ENCODE data around the gene RELA.
"Not testable (repeated sequence)": the region's sequence is repeated elsewhere in the genome, so short reads cannot be mapped to it uniquely, and the experiment has no call there.

RELA gene

DNA sequence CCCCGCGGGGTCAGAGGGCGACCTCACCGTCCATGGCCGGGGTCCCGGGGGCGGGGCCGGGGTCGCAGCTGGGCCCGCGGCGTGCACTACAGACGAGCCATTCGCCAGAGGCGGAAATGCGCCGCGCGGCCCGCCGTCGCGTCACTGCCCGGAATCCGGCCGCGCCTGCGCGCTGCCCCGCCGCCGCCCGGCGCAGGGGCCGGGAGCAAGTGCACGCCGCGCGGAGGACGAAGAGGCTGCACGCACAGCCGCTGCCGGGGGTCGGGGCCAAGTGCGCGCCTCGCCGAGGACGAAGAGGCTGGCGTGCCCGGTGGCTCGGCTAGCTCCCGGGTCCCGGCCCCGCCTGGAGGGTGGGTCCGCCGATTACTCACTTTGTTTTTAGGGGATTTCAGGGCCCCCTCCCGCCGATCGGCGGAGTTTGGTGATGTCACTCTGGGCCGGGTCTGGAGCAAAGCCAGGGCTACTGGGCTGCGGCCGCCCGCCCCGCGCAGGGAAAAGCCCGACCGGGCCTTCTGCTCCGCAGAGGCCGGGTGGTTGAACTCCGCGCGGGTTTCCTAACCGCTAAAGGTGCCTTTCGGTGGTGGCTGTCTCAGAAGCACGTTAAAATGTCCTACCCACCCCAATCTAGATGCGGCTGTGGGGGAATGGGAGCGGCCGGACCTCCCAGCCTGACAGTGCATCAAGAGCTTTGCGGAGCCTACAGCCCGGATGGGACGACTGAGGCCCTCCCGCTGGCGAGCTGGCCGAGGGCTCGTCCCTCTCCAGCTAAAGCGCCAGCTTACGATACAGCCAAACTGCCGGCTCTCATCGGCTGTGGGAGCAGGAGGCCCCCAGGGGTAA is at the start of gene RELA:
Gene RELA (minus strand): TSS at position 118 of the 840 bp plus-strand sequence. CDS start 84 bp downstream, at position 34.
- in situ Hi-C loops (cut with HindIII; ENCODE audit: low pct_ligation_motif_present, low pct_unique_long_range_greater_than_20kb, low sequenced_read_pairs): no loop called here

GRCh38 chr11:65711785-65712632 is 49.3 kb upstream of the RELA start, which contains the start of gene KAT5:
Gene KAT5 (plus strand): TSS chr11:65712252. CDS start chr11:65712268, 16 bp downstream.
- peak; percentile 96 for DNase-seq
- in situ Hi-C loops (cut with HindIII; ENCODE audit: low pct_ligation_motif_present, low pct_unique_long_range_greater_than_20kb, low sequenced_read_pairs): no loop called here

More for the DNA sequence above, at the start of gene RELA:
- peak; percentile 89 for DNase-seq

- no peak for DNase-seq
- in situ Hi-C loops (cut with HindIII; ENCODE audit: low pct_ligation_motif_present, low pct_unique_long_range_greater_than_20kb, low sequenced_read_pairs): no loop called here
Observed at GRCh38 chr11:65710421-65710820, 47.7 kb upstream of the RELA start.

DNA sequence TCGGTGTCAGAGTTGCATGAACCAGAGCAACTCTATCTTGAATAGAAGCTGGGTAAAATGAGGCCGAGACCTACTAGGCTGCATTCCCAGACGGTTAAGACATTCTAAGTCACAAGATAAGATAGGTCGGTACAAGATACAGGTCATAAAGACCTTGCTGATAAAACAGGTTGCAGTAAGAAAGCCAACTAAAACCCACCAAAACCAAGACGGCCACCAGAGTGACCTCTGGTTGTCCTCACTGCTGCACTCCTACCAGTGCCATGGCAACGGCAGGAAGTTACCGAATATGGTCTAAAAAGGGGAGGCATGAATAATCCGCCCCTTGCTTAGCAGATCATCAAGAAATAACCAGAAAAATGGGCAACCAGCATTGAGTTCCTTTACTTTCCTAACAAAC is 46.9 kb upstream of the RELA start:
- in situ Hi-C loops (cut with HindIII; ENCODE audit: low pct_ligation_motif_present, low pct_unique_long_range_greater_than_20kb, low sequenced_read_pairs): no loop called here
- DNase-seq: no peak

DNA sequence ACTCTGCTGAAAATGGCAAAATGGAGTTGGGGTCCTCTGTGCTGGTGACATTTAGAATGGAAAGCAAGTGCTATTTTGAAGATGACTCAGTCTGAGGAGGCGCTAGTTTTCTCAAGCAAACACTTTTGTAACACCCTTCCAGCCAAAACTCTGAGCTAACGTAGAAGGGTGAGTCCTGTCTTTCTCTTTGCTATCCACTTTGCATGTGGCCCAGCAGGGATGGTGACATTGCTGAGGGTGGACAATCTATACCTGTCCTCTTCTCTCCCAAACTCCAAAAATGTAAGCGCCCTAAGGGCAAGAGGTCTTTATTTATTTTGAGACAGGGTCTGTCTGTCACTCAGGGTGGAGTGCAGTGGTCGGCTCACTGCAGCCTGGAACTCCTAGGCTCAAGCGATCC is 45.7 kb upstream of the RELA start:
- in situ Hi-C loops (cut with HindIII; ENCODE audit: low pct_ligation_motif_present, low pct_unique_long_range_greater_than_20kb, low sequenced_read_pairs): no loop called here
- DNase-seq: no peak

DNA sequence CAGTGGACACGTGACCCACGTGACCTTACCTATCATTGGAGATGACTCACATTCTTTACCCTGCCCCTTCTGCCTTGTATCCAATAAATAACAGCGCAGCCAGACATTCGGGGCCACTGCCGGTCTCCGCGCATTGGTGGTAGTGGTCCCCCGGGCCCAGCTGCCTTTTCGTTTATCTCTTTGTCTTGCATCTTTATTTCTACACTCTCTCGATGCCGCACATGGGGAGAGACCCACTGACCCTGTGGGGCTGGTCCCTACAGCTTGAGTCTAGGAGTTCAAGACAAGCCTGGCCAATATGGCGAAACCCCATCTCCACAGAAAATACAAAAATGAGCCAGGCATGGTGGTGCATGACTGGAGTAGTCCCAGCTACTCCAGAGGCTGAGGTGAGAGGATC is 44.3 kb upstream of the RELA start:
- in situ Hi-C loops (cut with HindIII; ENCODE audit: low pct_ligation_motif_present, low pct_unique_long_range_greater_than_20kb, low sequenced_read_pairs); DNase-seq: not testable (repeated sequence)

- in situ Hi-C loops (cut with HindIII; ENCODE audit: low pct_ligation_motif_present, low pct_unique_long_range_greater_than_20kb, low sequenced_read_pairs): not testable (repeated sequence)
- DNase-seq: peak; percentile 38
Observed at GRCh38 chr11:65706303-65706763, 43.6 kb upstream of the RELA start.

DNA sequence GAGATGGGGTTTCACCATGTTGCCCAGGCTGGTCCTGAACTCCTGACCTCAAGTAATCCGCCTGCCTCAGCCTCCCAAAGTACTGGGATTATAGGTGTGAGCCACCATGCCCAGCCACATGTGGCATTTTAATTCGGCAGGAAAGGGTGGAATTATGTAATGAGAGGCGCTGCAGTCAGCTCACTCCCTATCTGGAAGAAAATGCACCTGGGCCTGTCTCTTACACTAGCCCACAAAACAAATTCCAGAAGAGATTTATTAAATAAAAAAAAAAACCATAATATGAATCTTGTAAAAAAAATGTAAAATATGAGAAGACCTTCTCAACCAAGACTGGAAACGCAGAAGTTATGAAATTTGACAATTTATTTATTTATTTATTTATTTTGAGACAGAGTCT is 41.1 kb upstream of the RELA start:
- no peak for DNase-seq
- in situ Hi-C loops (cut with HindIII; ENCODE audit: low pct_ligation_motif_present, low pct_unique_long_range_greater_than_20kb, low sequenced_read_pairs): no loop called here

DNA sequence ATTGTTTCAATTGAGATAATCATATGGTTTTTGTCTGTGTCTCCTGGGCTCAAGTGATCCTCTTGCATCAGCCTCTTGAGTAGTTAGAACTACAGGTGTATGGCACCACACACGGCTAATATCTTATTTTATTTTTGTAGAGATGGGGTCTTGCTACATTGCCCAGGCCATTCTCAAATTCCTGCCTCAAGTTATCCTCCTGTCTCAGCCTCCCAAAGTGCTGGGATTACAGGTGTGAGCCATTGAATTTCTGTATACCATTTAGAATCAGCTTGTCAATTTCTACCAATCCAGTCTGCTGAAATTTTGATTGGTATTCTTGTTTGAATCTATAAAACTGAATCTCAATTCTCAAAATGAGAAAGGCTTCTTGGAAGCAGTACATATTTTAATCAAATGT is 39.0 kb upstream of the RELA start:
- in situ Hi-C loops (cut with HindIII; ENCODE audit: low pct_ligation_motif_present, low pct_unique_long_range_greater_than_20kb, low sequenced_read_pairs): no loop called here
- no peak for DNase-seq

- no peak for DNase-seq
- in situ Hi-C loops (cut with HindIII; ENCODE audit: low pct_ligation_motif_present, low pct_unique_long_range_greater_than_20kb, low sequenced_read_pairs): no loop called here
Observed at GRCh38 chr11:65700399-65700798, 37.7 kb upstream of the RELA start.

DNA sequence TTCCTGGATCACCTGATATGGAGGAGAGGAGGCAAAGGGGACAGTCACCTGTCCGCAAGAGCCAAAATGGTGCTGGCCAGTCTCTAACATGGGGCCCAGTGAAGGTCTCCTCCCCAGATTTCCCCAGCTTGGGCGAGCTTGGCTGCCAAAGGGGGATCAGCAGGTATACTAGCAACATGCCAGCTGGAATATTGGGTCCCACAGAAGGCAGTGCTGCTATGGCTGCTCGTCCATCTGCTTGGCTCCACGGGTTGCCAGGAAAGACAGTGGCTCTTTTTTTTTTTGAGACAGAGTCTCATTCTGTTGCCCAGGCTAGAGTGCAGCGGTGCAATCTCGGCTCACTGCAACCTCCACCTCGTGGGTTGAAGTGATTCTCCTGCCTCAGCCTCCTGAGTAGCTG is 36.6 kb upstream of the RELA start:
- in situ Hi-C loops (cut with HindIII; ENCODE audit: low pct_ligation_motif_present, low pct_unique_long_range_greater_than_20kb, low sequenced_read_pairs): no loop called here
- no peak for DNase-seq

DNA sequence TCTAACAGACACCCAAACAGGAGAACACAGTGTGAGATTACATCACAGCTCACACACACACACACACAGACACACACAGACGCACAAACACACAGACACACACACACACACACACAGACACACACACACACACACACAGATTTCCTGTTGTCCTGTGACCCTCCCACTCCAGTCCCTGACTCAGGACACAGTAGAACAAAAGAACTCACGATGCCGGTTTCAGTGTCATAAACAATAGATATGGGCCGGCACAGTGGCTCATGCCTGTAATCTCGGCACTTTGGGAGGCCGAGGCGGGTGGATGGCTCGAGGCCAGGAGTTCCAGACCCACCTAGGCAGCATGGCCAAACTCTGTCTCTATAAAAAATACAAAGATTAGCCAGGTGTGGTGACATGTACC is 35.5 kb upstream of the RELA start:
- in situ Hi-C loops (cut with HindIII; ENCODE audit: low pct_ligation_motif_present, low pct_unique_long_range_greater_than_20kb, low sequenced_read_pairs): no loop called here

GRCh38 chr11:65696802-65697552 is 34.3 kb upstream of the RELA start:
- DNase-seq: no peak
- in situ Hi-C loops (cut with HindIII; ENCODE audit: low pct_ligation_motif_present, low pct_unique_long_range_greater_than_20kb, low sequenced_read_pairs): no loop called here

More for the DNA sequence above, 35.5 kb upstream of the RELA start:
- DNase-seq: no peak

DNA sequence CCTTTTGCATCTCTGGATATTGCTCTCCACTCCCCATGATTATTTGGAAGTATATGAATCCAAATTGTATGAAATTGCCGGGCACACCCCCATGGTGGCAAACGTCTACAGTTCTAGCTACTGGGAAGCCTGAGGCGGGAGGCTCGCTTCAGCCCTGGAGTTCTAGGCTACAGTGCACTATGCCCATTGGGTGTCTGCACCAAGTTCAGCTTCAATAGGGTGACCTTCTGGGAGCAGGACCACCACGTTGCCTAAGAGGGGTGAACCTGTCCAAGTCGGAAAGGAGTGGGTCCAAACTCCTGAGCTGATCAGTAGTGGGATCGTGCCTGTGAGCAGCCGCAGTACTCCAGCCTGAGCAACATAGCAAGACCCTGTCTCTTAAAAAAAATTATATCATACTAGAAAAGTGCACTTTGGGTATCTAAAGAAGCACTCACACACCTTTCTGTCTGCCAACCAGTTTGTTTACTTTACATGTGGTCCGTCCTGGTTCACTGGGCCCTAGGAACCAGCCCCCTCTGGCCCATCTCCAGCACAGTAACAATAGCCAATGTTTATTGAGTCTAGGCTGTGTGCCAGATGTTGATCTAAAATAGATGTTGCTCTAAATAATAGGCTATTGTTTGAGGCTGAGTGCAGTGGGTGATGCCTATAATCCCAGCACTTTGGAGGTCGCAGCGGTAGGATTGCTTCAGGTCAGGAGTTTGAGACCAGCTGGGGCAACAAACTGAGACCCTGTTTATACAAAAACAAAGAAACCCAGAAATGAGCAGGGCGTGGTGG is 32.9 kb upstream of the RELA start:
- no peak for DNase-seq
- in situ Hi-C loops (cut with HindIII; ENCODE audit: low pct_ligation_motif_present, low pct_unique_long_range_greater_than_20kb, low sequenced_read_pairs): no loop called here

- DNase-seq: no peak
- in situ Hi-C loops (cut with HindIII; ENCODE audit: low pct_ligation_motif_present, low pct_unique_long_range_greater_than_20kb, low sequenced_read_pairs): no loop called here
Observed at GRCh38 chr11:65692367-65692766, 29.7 kb upstream of the RELA start.

DNA sequence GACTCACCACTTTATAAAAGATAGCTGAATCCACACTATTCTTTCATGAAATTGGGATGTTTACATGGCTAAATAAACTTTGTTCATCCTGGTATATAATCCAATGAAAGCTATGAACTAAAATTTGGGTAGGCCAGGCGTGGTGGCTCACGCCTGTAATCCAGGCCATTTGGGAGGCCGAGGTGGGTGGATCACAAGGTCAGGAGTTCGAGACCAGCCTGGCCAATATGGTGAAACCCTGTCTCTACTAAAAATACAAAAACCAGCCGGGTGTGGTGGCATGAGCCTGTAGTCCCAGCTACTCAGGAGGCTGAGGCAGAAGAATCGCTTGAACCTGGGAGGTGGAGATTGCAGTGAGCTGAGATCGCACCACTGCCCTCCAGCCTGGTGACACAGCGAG is 29.1 kb upstream of the RELA start:
- in situ Hi-C loops (cut with HindIII; ENCODE audit: low pct_ligation_motif_present, low pct_unique_long_range_greater_than_20kb, low sequenced_read_pairs): not testable (repeated sequence)

GRCh38 chr11:65685981-65686380 is 23.3 kb upstream of the RELA start:
- in situ Hi-C loops (cut with HindIII; ENCODE audit: low pct_ligation_motif_present, low pct_unique_long_range_greater_than_20kb, low sequenced_read_pairs): no loop called here
- DNase-seq: no peak

More for the DNA sequence above, 29.1 kb upstream of the RELA start:
- DNase-seq: not testable (repeated sequence)

DNA sequence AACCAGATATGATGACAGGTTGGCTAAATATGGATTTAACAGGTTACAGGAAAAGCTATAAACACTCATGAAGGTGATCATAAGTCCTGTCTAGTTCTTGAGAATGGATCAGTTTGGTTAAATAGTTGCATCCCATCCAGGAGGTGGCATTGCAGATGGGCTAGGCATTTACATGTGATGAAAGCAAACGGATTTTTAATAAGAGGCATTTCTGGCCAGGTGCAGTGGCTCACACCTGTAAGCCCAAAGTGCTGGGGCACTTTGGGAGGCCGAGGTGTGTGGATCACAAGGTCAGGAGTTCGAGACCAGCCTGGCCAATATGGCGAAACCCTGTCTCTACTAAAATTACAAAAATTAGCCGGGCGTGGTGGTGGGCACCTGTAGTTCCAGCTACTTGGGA is 20.8 kb upstream of the RELA start:
- in situ Hi-C loops (cut with HindIII; ENCODE audit: low pct_ligation_motif_present, low pct_unique_long_range_greater_than_20kb, low sequenced_read_pairs); DNase-seq: not testable (repeated sequence)

Measured in ACHN (cell line).